Stimulated activated CD8-positive, alpha-beta memory T cell treated with anti-CD3 and anti-CD28 coated beads, Interleukin-4, amount 100 ng/mL, for 24 hours (primary cell): Measurements from ENCODE around the gene GALNT13.

Experiments
- DNase-seq: peaks from one replicate; pipeline ENCODE4 v3.0.0-alpha.2; 2020; ENCODE audit warnings: low read depth

GALNT13 gene

DNA sequence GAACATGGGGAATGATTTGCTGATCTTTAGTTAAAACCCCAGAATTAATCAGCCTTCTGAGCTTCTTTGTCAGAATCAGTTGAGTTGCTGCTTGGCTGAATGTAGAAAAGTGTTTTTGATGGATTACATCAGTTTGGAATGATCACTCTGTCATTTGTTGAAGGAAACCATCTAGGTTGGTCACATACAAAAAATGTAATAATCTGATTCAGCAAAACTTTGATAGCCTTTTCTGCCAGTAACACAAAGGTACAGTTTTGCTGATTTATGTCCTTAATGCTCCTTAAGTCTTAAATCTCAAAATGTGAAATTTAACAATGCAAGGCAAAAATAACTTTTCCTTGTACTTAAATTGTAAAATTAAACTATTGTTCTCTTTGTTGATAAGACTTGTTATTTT, 74.3 kb downstream of the GALNT13 start:
- DNase-seq, result no peak

DNA sequence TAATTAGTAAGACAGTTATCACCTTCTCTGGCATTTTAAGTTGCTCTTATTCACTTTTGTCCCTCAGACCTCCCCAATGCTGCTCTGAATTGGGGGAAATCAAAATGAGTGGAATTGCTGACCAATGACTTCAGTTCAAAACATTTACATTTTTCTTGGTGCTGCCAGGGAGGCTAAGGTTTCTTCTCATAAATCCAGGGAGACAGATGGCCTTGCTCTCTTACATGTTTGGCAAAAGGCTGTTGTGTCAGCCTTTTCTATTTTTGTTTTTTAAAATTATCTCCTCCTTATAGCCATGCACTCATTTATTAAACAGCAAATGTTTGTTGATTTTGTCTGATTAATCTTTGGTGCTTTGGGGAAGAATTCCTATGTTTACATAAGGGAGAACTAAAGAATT, 82.0 kb downstream of the GALNT13 start:
- DNase-seq, result no peak

DNA sequence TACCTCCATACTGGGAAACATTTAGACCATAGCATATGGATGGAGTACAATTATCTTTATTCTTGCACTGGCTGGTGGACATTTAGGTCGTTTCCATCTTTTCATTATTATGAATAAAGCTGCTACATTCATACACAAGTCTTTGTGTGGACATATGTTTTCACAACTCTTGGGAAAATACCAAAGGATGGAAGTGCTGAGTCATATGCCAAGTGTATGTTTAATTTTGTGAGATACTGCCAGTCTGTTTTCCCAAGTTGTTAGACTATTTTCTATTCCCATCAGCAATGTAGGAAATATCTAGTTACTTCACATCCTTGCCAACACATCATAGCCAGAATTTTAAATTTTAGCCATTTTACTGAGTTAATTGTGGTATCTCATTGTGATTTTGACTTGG, 91.5 kb downstream of the GALNT13 start:
- no peak for DNase-seq

DNA sequence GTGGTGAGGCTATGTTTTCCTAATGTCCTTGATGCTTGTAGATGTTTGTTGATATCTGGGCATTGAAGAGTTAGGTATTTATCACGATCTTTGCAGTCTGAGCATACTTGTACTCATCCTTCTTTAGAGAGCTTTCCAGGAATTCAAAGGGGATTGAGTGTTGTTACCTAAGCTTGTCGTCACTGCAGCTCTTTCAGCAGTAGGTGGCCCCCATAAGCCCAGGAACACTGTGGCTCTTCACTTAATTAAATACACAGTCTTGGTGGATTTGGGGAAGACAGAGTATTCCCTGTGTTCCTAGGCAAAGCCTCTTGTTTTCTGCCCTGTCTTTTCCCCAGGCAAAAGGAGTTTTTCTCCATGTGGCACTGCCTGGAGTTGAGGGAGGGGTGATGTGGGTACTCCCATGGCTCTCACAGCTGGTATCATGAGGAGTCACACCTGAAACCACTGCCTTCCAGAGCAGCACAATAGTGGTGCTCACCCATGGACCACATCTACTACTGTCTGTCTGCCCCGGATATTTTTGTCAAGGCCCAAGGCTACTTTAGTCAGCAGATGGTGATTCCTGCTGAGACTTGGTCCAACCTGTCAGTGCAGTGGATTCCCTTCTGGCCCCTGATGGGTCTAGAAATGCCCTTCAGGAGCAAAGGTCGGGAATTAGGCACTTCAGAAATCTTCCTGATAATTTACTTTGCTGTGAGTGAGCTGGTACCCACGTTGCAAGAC, 95.7 kb downstream of the GALNT13 start:
- no peak for DNase-seq

DNA sequence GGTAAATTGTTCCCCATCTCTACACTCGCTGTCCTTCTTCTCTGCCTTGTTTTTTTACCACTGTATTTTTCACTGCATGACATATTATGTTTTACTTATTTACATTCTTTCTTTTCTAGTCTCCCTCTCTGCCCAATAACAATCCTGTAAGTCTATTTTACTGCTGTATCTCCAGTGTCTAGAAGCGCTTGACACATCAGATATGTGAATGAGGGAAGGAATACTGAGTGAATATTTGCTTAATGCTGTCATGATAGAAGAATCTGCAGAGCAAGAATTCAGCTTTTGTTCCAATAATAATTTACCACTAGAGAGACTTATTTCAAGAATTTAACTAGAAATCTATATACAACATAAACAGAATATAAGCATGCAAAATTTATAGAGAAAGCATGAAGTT, 99.5 kb downstream of the GALNT13 start:
- no peak for DNase-seq

DNA sequence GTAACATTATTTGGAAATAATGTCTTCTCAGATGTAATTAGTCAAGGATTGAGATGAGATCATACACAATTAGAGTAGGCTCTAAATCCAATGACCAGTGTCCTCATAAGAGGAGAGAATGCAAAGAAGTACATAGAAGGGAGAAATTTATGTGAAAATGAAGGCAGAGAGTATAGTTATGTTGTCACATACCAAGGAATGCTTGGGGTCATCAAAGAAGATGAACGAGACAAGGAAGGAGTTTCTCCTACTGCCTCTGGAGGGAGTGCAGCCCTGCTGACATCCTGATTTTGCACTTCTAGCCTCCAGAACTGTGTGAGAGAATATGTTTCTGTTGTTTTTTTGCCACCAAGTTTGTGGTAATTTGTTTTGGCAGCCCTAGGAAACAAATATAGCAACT, 100.1 kb downstream of the GALNT13 start:
- no peak for DNase-seq

DNA sequence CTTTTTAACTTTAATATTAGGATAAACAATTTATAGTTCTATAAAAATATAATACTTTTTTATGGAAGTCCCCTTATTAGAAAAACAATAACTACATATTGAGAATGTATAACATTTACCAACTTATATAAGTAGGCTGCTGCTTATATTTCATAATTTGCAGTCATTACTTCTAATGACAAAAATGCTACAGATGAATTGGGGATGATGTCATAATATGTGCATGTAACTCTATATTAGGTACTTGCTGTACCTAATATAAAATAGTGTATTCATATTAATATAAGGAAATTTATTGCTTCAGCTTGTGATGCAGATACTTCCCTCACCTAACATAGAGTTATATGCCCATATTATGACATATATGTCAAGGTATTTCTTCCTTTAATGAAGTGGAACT, 100.7 kb downstream of the GALNT13 start:
- DNase-seq, result no peak

DNA sequence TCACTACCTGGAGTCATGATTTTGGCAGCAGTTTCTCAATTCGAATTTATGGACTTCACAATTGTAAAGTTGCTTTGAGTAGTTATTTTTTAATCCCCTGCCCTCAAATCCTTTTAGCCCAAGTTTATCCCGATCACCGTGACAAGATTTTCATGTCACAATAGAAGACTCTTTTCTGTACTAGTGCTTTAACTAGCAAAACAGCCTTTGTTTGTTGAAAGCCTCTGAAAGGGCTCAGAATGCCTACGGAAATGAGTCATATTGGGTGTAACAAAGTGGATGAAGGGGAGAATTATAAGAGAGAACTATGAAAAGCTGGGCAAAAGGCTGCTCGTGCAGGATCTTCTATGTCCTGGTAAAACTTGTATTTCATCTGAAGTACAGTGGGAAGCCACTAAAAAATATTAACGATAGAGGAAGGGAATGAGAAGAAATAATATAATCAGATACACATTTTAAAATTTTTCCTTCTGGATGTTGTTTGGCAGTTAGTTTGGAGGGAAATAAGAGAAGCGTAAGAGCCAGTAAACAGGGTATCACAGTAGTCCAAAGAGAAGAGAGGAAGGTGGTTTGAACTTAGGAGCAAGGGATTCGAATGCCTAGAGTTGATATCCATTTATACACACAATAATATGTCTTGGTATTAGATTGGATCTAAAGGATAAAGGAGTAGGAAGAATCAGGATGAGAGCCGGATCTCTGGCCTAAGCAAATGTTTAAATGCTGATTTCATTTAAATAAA, 114.9 kb downstream of the GALNT13 start:
- DNase-seq, result no peak

DNA sequence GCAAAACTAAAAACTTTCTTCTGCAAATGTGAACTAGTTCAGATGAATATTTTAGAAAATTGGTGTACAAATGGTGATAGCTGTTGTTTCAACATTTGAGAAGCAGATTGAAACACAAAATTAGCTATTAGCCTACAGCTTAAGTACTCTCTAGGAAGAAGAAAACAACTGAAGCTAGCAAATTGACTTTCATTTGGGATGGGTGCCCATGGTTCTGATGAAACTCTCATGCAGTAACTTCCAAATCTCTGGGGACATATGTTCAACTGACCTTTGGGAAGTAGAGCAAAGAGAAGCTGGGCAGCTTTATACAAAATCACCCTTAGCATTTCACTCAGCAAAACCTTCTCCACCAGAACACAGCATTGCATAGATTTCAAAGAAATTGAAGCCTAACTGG, 119.0 kb downstream of the GALNT13 start:
- no peak for DNase-seq

DNA sequence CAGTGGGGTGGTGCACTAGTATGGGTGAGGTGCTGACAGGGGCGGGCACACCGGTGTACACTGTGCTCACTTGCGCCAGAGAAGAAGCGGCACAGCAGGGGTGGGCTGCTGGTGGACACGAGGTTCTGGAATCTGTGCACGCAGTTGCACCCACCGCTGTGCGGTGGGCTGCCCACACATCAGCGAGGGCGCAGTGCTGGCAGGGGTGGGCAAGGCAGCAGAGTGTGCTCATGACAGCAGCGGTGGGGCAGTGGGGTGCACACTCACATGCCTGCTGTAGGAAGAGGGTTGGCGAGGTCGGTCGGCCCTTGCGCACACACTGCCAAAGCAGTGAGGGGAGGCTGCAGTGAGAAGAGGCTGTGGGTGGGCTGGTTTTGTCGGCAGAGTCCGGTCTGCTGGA, 141.8 kb downstream of the GALNT13 start:
- DNase-seq, result no peak

DNA sequence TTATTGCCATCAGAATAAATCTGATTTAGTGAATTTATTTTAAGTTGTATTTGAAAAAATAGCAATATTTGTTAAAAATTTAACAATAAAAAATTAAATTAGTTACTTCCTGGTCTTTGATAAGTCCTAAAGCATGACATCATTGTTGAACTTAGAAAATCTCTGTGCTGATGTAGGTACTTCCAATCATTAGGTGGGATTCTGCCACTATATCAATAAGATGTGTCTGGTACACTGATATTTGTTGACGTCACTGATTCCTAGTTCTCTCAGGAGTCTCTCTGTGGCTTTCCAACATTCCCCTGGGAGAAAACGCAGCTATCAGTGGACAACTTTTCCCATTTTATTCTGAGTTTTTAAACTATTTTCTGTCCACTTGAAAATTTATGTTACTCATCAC, 143.5 kb downstream of the GALNT13 start:
- no peak for DNase-seq

DNA sequence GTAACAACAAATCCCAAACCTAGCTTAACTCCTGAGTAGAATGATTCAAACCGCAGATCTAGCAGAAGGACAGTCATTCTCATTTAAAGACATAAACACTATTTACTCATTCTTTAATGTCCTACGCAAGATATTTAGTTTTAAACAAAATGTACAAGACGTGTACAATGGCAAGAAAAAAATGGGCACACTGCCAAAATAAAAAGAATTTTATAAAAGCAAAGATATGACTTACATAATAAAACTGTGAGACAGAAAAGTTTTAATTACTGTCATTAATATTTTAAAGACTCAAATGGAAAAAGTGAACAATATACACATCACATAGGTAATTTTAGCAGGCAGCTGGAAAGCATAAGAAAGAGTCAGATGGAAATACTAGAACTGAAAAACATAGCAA, 157.8 kb downstream of the GALNT13 start:
- no peak for DNase-seq

DNA sequence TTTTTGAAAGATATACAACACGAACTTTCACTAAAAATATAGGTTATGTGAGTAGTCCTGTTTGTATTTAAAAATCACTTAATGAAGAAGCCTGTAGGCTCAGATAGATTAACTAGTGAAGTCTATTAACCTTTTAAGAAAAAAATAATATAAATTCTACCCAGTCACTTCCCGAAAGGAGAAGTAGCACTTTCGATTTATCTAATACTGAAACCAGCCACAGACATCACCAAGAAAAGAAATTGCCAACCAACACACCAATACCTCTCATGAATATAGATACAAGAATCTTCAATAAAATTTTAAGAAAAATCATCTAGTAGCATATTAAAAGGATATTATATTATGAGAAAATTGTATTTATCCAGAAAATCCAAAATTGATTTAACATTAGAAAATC, 160.5 kb downstream of the GALNT13 start:
- DNase-seq, result no peak

DNA sequence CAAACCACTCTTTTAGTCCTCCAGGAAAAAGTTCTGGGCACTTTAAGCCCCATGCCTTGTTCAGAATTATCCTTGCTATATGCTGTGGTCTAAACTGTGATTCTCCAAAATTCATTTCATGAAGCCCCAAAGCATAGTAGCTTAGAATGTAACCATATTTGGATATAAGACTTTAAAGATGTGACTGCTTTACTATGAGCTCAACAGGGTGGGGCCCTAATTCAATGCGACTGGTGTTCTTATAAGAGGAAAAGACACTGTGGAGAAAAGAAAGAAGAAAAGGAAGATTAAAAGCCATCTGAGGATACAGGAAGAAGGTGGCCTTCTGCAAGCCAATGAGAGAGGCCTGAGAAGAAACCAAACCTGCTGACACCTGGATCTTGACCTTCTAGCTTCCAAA, 174.8 kb downstream of the GALNT13 start:
- no peak for DNase-seq

DNA sequence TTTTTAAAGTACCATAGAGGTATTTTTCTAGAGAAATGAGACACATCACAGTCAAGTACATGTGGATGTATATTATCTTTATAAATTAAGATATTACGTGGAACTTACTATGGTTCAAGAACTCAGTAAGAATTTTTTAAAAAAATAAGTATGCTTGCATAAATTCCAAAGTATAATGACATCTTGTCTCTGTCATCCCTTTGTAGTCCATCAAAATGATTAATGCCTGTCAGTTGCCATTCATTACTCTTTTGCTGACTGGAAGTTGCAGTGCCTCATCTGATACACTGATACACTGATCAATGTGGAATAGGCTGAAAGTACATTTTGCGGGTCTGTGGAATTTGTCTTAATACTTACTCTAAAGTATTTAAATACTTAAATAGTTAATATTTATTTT, 177.2 kb downstream of the GALNT13 start:
- DNase-seq, result no peak

DNA sequence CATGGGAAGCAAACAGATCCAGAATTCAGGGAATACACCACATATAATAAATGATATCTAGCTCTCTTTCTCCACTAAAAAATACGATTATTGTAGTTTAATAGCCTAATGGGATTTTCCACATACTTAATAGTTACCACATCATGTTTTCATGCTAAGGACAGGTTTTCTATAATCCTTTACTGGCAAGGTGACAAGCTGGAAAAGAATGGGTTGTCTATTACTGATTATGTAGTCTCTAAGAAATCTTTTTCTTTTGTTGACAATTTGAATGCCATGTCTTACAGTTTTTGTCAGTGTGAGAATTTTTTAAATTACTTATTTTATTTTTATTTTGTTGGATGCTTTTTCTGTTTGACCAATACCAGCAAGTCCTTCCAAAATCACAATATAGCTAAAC, 177.8 kb downstream of the GALNT13 start:
- DNase-seq, result no peak

DNA sequence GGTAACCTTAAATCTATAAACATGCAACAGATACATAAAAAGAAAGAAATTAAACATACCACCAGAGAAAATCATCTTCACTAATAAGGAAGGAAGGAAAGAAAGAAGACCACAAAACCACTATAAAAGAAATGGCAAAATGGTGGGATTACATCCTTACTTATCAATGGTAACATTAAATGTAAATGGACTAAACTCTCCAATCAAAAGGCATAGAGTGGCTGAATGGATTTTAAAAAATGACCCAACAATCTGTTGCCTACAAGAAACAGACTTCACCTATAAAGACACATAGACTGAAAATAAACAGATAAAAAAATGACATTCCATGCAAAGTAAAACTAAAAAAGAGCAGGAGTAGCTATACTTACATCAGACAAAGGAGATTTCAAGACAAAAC, 195.4 kb downstream of the GALNT13 start:
- no peak for DNase-seq

DNA sequence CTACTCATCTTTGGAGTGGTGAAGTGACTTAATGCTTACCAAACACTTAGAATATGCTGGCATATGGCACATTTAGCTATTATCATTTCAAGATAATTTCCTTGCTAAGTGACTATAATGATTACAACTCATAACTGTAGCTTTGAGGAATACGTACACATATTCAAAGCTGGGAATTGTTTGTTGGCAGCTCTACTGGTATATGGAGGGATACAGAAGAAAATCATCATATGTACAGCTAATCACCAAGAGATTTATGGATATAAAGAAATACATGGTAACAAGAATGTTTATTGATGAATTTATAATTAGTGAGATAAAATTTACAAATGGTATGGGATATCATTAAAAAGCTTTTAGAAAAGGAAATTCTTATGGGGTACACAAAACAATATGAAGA, 207.2 kb downstream of the GALNT13 start:
- DNase-seq, result no peak

DNA sequence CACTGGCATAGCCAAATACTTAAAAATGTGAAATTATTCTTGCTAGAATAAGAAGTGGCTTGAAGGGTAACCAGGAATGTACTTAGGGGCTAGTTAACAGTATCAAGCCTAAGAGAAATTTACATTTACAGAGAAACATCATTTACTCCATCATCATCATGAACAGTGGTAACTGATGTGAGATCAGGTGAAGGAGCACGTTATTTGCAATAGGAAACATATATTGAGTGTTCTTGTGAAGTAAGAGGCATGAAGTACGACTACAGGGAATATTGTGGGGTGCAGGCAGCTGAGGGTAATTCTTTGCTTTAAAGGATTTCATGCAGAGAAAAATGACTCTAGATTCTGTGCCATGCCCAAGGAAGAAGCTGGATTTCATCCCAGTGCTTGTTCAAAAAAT, 220.8 kb downstream of the GALNT13 start:
- DNase-seq, result no peak

DNA sequence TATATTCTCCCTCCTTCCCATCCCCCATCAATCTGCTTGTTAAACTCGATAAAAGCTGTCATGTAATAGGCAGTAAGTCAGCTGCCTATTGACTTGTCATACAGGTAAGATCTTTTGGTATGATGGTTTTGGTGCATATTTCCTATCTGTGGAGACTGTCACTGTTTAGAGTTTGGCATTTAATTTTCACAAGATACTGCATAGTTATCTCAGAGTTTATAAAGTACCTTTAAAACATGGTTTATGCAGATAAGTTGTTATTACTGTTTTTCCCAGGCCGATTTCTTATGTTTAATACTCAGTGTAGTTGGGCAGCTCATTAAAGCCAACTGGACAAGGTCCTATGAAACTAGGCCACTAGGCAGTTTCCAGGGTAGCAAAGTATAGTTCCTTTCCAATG, 222.1 kb downstream of the GALNT13 start:
- no peak for DNase-seq

DNA sequence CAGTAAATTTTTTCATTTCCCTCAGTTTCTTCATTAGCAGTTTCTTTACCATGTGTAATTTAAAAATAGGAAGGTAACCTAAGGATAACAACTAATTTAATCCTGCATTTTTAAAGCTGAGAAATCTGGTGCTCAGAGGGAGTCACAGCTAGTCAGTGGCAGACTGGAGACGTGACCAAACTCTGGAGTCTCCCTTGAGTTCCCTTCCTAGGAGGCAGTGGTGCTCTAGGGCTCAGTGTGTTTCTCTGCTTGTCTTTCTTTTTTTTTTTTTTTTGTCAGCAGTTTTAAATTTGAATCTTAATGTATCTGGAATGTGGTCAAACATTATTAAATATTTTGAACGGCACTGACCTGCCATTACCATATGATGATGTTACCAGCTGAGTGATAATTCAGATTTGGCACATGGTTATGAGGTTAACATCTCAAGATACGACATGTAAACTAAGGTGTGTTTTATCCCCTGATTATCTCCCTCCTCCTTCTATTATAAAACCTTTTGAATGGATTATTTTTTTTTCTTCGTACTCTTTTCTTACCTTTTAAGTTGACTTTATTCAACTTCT, 226.2 kb downstream of the GALNT13 start:
- DNase-seq, result no peak

DNA sequence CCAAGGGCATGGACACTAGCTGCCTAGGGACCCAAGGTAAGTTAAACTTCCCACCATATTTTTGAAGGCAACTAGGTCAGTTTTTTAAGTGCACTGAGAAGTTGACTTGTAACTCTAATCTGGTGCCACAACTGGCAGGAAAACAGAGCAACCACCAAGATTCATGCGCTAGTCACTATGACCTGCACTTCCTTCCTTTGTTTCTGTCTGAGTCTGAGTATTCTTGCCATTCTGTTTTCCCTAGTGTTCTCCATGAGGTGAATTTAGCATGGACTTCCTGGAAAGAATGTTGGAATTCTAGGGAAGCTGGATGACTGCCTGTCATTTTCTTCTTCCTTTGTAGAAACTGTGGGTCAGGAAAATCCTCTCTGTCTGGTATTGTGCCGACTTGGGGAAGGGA, 249.0 kb downstream of the GALNT13 start:
- no peak for DNase-seq

DNA sequence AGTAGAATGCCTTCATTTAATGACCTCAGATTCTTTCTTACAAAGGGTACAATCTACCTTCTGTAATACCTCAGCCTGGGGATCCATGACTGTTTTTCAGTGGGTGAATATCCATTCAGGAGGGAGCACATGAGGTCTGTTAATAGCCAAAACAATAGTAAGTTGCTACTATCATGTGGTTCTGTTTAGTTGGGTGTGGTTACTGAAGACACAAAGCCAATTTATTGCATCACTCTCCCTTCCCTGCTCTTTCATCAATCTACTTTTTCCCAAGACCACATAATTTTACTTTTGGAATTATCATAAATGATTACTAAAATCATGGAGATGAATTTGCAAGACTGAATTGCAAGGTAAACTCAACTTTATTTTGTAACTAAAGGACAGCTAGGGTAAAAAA, 254.2 kb downstream of the GALNT13 start:
- no peak for DNase-seq

DNA sequence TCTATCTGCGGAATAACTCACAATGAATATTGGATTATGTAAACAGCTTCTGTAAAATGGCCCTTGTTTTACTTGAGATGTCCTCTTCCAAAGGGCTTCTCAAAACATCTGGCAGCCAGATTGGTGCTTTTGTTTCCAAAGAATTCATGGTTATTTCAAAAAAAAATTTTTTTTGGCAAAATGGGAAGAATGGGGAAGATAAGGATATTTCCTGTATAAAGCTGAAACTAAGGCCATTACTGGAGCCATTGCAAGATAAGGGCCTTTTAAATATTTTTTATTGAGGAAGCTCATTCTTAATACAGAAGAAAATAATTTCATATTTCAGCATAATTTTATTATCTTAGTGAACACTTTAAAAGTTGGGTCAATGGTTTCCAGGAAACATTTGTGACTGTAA, 259.1 kb downstream of the GALNT13 start:
- no peak for DNase-seq
